H1 (cell line): ENCODE measurements around the gene RABGGTB. TPM values are rescaled to one million over a fixed set of nuclear protein-coding genes. Genes with fewer than 3 reads are reported as not detected.

Experiments
- CTCF ChIA-PET: fragments of 300-600 bp; sonication (Branson Sonifier 250); formaldehyde crosslinking; loops from one replicate; lab custom pipeline; 2021; ENCODE audit not compliant: partially characterized antibody; lab: Charles Lee
- POLR2A ChIA-PET: fragments of 300-600 bp; sonication (Branson Sonifier 250); formaldehyde crosslinking; loops from one replicate; lab custom pipeline; 2021; ENCODE audit warnings: inconsistent platforms; ENCODE audit not compliant: partially characterized antibody; lab: Charles Lee
- DNase-seq, 2 experiments: peaks; one replicate each; pipeline versions ENCODE4 v3.0.0 to v3.0.0-alpha.2; 2010 to 2022; ENCODE audit warnings: low spot score in 2 of 2, low read depth in 1 of 2, mixed read lengths in 1 of 2
- FAIRE-seq: peaks from 2 replicates; lab custom pipeline; 2011; peaks lifted over from hg19 to GRCh38; lab: Jason Lieb, UNC
- H2AFZ ChIP-seq: 2 replicates; pipeline ENCODE4 v1.8.1; 2012; ENCODE audit warnings: low read length, inconsistent platforms
- H2AK5ac ChIP-seq: 2 replicates; pipeline ENCODE4 v1.6.1; 2013; ENCODE audit warnings: low read depth, low read length
- H2BK120ac ChIP-seq: replicated peaks from 2 replicates; pipeline ENCODE3; 2013; ENCODE audit warnings: low read depth, low read length, inconsistent platforms
- H2BK12ac ChIP-seq: 2 replicates; pipeline ENCODE4 v1.6.1; 2013; ENCODE audit warnings: low read depth, low read length
- H2BK15ac ChIP-seq: 2 replicates; pipeline ENCODE4 v1.6.1; 2013; ENCODE audit warnings: low read length
- H2BK20ac ChIP-seq: 2 replicates; pipeline ENCODE4 v1.6.1; 2013; ENCODE audit warnings: low read length
- H2BK5ac ChIP-seq: 2 replicates; pipeline ENCODE4 v1.6.1; 2013; ENCODE audit warnings: low read depth, low read length
- H3K14ac ChIP-seq: 2 replicates; pipeline ENCODE4 v1.6.1; 2013; ENCODE audit warnings: inconsistent platforms; ENCODE audit not compliant: insufficient read length
- H3K18ac ChIP-seq: 2 replicates; pipeline ENCODE4 v1.6.1; 2013; ENCODE audit warnings: low read length; ENCODE audit errors: extremely low read depth
- H3K23ac ChIP-seq: 2 replicates; pipeline ENCODE4 v1.6.1; 2013; ENCODE audit warnings: inconsistent platforms; ENCODE audit not compliant: insufficient read length
- H3K23me2 ChIP-seq: 2 replicates; pipeline ENCODE4 v1.6.1; 2013; ENCODE audit warnings: low read depth, low read length
- H3K27ac ChIP-seq: 2 replicates; pipeline ENCODE4 v1.6.1; 2011; ENCODE audit warnings: low read depth, low read length, inconsistent platforms
- H3K27me3 ChIP-seq, 4 experiments: replicated peaks in 1 of 4; 1 replicate in 1 of 4; 2 replicates in 3 of 4; pipeline versions ENCODE4 v1.6.1 to v1.8.1; 2011 to 2013; ENCODE audit warnings: low read length in 3 of 4, mild to moderate bottlenecking in 3 of 4, inconsistent platforms in 2 of 4, mixed read lengths in 2 of 4, moderate library complexity in 1 of 4; ENCODE audit not compliant: control insufficient read depth in 3 of 4, insufficient read depth in 3 of 4; ENCODE audit errors: extremely low read depth in 1 of 4
- H3K36me3 ChIP-seq, 4 experiments: 2 replicates each; pipeline versions ENCODE4 v1.6.1 to v1.8.1; 2011 to 2013; ENCODE audit warnings: mild to moderate bottlenecking in 4 of 4, low read length in 3 of 4, moderate library complexity in 2 of 4, control low read depth in 1 of 4, inconsistent platforms in 1 of 4; ENCODE audit not compliant: insufficient read depth in 4 of 4, control insufficient read depth in 2 of 4
- H3K4ac ChIP-seq: replicated peaks from 2 replicates; pipeline ENCODE3; 2013; ENCODE audit warnings: low read length, low read depth, mixed read lengths, inconsistent platforms; ENCODE audit not compliant: insufficient read length
- H3K4me1 ChIP-seq, 4 experiments: replicated peaks in 1 of 4; 1 replicate in 1 of 4; 2 replicates in 3 of 4; pipeline versions ENCODE4 v1.6.1 to v1.8.1; 2011 to 2013; ENCODE audit warnings: low read length in 3 of 4, inconsistent platforms in 2 of 4, mixed read lengths in 1 of 4; ENCODE audit not compliant: insufficient read depth in 4 of 4, control insufficient read depth in 3 of 4
- H3K4me2 ChIP-seq, 2 experiments: 2 replicates each; pipeline versions ENCODE4 v1.6.1 to v1.8.1; 2011 to 2013; ENCODE audit warnings: low read depth in 2 of 2, low read length in 2 of 2, control low read depth in 1 of 2, inconsistent platforms in 1 of 2, mild to moderate bottlenecking in 1 of 2; ENCODE audit not compliant: insufficient read depth in 1 of 2
- H3K4me3 ChIP-seq, 4 experiments: fragments of 200-600, 300-600 bp in 1 of 4; sonication (generic), shearing (Covaris generic), sonication (Bioruptor Twin) in 1 of 4; 2 replicates each; pipeline versions ENCODE4 v1.5.1 to v1.8.1; 2011 to 2016; ENCODE audit warnings: low read length in 4 of 4, low read depth in 3 of 4, control low read depth in 2 of 4, inconsistent platforms in 2 of 4, mild to moderate bottlenecking in 2 of 4, mixed read lengths in 1 of 4, moderate library complexity in 1 of 4; ENCODE audit not compliant: insufficient read depth in 2 of 4; ENCODE audit errors: extremely low read depth in 1 of 4
- H3K56ac ChIP-seq: replicated peaks from 2 replicates; pipeline ENCODE3; 2013; ENCODE audit warnings: low read depth, mild to moderate bottlenecking, mixed read lengths, low read length, inconsistent platforms; ENCODE audit not compliant: insufficient read length
- H3K79me1 ChIP-seq: 2 replicates; pipeline ENCODE4 v1.6.1; 2013; ENCODE audit warnings: low read depth, low read length, control low read depth
- H3K79me2 ChIP-seq, 2 experiments: 2 replicates each; pipeline versions ENCODE4 v1.6.1 to v1.8.1; 2012 to 2013; ENCODE audit warnings: low read length in 2 of 2, mild to moderate bottlenecking in 2 of 2, inconsistent platforms in 1 of 2; ENCODE audit not compliant: insufficient read depth in 2 of 2, control insufficient read depth in 1 of 2
- H3K9ac ChIP-seq, 4 experiments: replicated peaks in 1 of 4; 1 replicate in 1 of 4; 2 replicates in 3 of 4; pipeline versions ENCODE4 v1.6.1 to v1.8.1; 2011 to 2013; ENCODE audit warnings: low read depth in 3 of 4, low read length in 3 of 4, control low read depth in 2 of 4, mild to moderate bottlenecking in 2 of 4, moderate library complexity in 2 of 4, inconsistent platforms in 1 of 4; ENCODE audit errors: extremely low read depth in 1 of 4
- H3K9me3 ChIP-seq, 2 experiments: 2 replicates each; pipeline versions ENCODE4 v1.6.1 to v1.8.1; 2012 to 2013; ENCODE audit warnings: mild to moderate bottlenecking in 2 of 2, moderate library complexity in 2 of 2, control low read depth in 1 of 2, inconsistent platforms in 1 of 2, low read depth in 1 of 2, low read length in 1 of 2, mixed read lengths in 1 of 2; ENCODE audit not compliant: insufficient read depth in 2 of 2
- H4K20me1 ChIP-seq, 2 experiments: replicated peaks in 1 of 2; 2 replicates each; pipeline versions ENCODE3 to v1.8.1; 2011 to 2013; ENCODE audit warnings: inconsistent platforms in 2 of 2, low read length in 2 of 2, mild to moderate bottlenecking in 1 of 2; ENCODE audit not compliant: insufficient read depth in 2 of 2, control insufficient read depth in 1 of 2
- H4K5ac ChIP-seq: 2 replicates; pipeline ENCODE4 v1.6.1; 2013; ENCODE audit warnings: low read length, low read depth, mixed read lengths, inconsistent platforms; ENCODE audit not compliant: insufficient read length
- H4K8ac ChIP-seq: 2 replicates; pipeline ENCODE4 v1.8.0; 2013; ENCODE audit warnings: mild to moderate bottlenecking, moderate library complexity, low read length, inconsistent platforms; ENCODE audit not compliant: insufficient read depth; ENCODE audit errors: extremely low read depth
- H4K91ac ChIP-seq: replicated peaks from 2 replicates; pipeline ENCODE3; 2013; ENCODE audit warnings: low read length, mixed read lengths, inconsistent platforms; ENCODE audit not compliant: insufficient read length
- ATF3 ChIP-seq: IDR thresholded peaks from 2 replicates; pipeline ENCODE4 v1.6.1; 2011; ENCODE audit warnings: low read depth, mild to moderate bottlenecking, low read length; ENCODE audit not compliant: insufficient read depth
- CBX8 ChIP-seq: fragments of 300-800, 300-1000 bp; sonication (generic); IDR thresholded peaks from 2 replicates; pipeline ENCODE4 v1.7.1; 2016; ENCODE audit warnings: low read depth, low read length, borderline replicate concordance
- CTCF ChIP-seq, 3 experiments: IDR thresholded peaks; 1 replicate in 2 of 3; 2 replicates in 1 of 3; pipeline versions ENCODE4 v1.5.1 to v1.6.1; 2011; ENCODE audit warnings: low read length in 3 of 3, mild to moderate bottlenecking in 3 of 3, inconsistent platforms in 2 of 3, low read depth in 1 of 3, moderate library complexity in 1 of 3; ENCODE audit not compliant: insufficient read depth in 1 of 3; ENCODE audit errors: control extremely low read depth in 1 of 3
- EGR1 ChIP-seq: IDR thresholded peaks from 2 replicates; pipeline ENCODE4 v1.6.1; 2011; ENCODE audit warnings: low read depth, low read length, borderline replicate concordance
- GABPA ChIP-seq: IDR thresholded peaks from 2 replicates; pipeline ENCODE4 v1.6.1; 2011; ENCODE audit warnings: mild to moderate bottlenecking, low read length, moderate library complexity, borderline replicate concordance; ENCODE audit not compliant: insufficient read depth
- JUN ChIP-seq: IDR thresholded peaks from 2 replicates; pipeline ENCODE4 v1.6.1; 2011; ENCODE audit warnings: low read depth, mild to moderate bottlenecking, improper control_type of control experiment, low read length
- SIN3A ChIP-seq, 2 experiments: IDR thresholded peaks in 1 of 2; conservative IDR thresholded peaks in 1 of 2; 2 replicates each; pipeline ENCODE4 v1.6.1; 2011 to 2012; ENCODE audit warnings: low read length in 2 of 2, improper control_type of control experiment in 1 of 2, low read depth in 1 of 2, mild to moderate bottlenecking in 1 of 2
- TEAD4 ChIP-seq: IDR thresholded peaks from 2 replicates; pipeline ENCODE4 v1.6.1; 2012; ENCODE audit warnings: low read depth, low read length, inconsistent platforms, mixed read lengths
- WGBS, 2 experiments: shearing (Covaris generic) in 1 of 2; methylation state at CpG; one replicate each; pipeline versions ENCODE4 v1.1.6 to v1.1.7; 2013 to 2015; ENCODE audit warnings: low lambda C conversion rate in 2 of 2, mixed read lengths in 2 of 2, inconsistent platforms in 1 of 2, low coverage in 1 of 2, missing lambda C conversion rate in 1 of 2; ENCODE audit not compliant: insufficient replicate concordance in 2 of 2, insufficient coverage in 1 of 2, insufficient read length in 1 of 2; ENCODE audit errors: extremely low coverage in 1 of 2, missing lambda C conversion rate in 1 of 2; 5-methylcytosine and 5-hydroxymethylcytosine counted together
- polyA plus RNA-seq, 7 experiments: library from polyadenylated mRNA; depleted of rRNA in 3 of 7; stranded (reverse) in 5 of 7; unstranded in 2 of 7; fragments of >200 nt in 5 of 7; fragments of 200-250 nt in 2 of 7; gene quantifications; 1 replicate in 5 of 7; 2 replicates in 1 of 7; 4 replicates in 1 of 7; pipeline versions ENCODE4 v1.2.1 to v1.2.3, GENCODE V29; 2011 to 2013; ENCODE audit warnings: missing spikeins in 2 of 7, mixed read lengths in 2 of 7
- total RNA-seq: library from RNA; stranded (reverse); fragmentation: NEBNext Ultra II Directional; extraction: Animal tissue kit (Norgen Biotek cat#: 25700); gene quantifications from 2 replicates; pipeline ENCODE4 v1.2.1, GENCODE V29; 2021

Gene RABGGTB
- total and polyA plus RNA-seq, 2 of the 8 experiments (the other 6 are each of a cell fraction or from before 2014, with no cell fraction given), result 70.7 to 124 TPM

DNA sequence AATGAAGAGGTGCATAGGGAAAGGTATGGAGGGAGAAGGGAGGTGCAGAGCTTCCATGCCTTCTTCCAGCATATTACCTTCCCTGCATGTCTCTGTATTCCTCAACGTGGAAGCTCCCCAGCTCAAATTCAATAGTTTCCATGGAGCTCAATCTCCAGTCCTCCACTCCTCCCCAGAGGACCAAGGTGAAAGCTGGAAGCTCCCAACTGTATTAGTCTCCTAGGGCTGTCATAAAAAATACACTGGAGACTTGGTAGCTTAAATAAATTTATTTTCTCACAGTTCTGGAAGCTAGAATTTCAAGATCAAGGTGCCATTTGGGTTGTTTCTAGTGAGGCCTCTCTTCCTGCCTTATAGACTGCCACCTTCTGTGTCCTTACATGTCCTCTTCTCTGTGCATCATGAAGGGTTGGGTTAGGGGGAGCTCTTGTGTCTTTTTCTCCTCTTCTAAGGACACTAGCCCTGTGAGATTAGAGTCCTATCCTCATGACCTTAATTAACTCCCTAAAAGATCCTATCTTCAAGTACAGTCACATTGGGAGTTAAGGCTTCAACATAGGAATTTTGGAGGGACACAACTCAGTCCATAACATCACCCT is 21.9 kb upstream of the RABGGTB start:
- Histone ChIP-seq H2BK20ac (no peak overlapping the region), H4K91ac (no peak overlapping the region), H2AFZ (no peak overlapping the region), H4K8ac (no peak overlapping the region), H2BK120ac (no peak overlapping the region), H3K56ac (no peak overlapping the region), H3K4me3 (no peak overlapping the region), H3K9ac (no peak overlapping the region), H2BK12ac (no peak overlapping the region), H2BK15ac (no peak overlapping the region), H4K5ac (no peak overlapping the region), H3K36me3 (no peaks in the 10 kb centered on the region; a peak in 1 of 8 replicates), H3K79me1 (no peaks in the 10 kb centered on the region), H3K23me2 (no peaks in the 10 kb centered on the region), H3K4me2 (no peak overlapping the region), H3K27ac (no peak overlapping the region), H4K20me1 (no peaks in the 10 kb centered on the region), H3K18ac (no peak overlapping the region), H3K9me3 (0 out of 4 replicates have a peak, but pooled peaks cover 0 to 2% of the 10 kb centered on the region in 2 experiments), H3K4ac (no peak overlapping the region), H2BK5ac (no peak overlapping the region), H3K14ac (no peak overlapping the region), H2AK5ac (no peak overlapping the region), H3K4me1 (no peaks in the 10 kb centered on the region), H3K79me2 (no peaks in the 10 kb centered on the region), H3K27me3 (no peaks in the 10 kb centered on the region), H3K23ac (no peak overlapping the region)
- ChIA-PET POLR2A (interaction anchor here (0.7 to 1.6 kb wide), 3 partner anchors 22 to 33 kb away, joined by 3 to 6 read pairs (median 3); partner anchors contain the start of gene RABGGTB), CTCF (interaction anchor here (1.2 kb wide), 1 partner anchor 17 kb away, joined by 3 read pairs; no protein-coding TSS in a partner anchor)
- 86% methylated on average over 1 of the region's 1 CpG; no CpG with 5 or more reads in 1 of the 2 experiments for WGBS, 2 experiments
- TF ChIP-seq EGR1 (no peak), ATF3 (no peak), CBX8 (no peak), TEAD4 (no peak), GABPA (no peak), SIN3A (conservative IDR thresholded peaks at IDR 0.05 in 1 of 2, IDR thresholded peaks at IDR 0.05 in 1 of 2; ENCODE audit: low read depth in 1 of 2, low read length in 2 of 2) (no peak), CTCF (IDR thresholded peaks at IDR 0.05; ENCODE audit: control extremely low read depth in 1 of 3, insufficient read depth in 1 of 3, low read depth in 1 of 3, low read length in 3 of 3) (no peak), JUN (no peak)
- DNase-seq (no peak), FAIRE-seq (no peak)
